OCI-LY7 (cell line): ENCODE results near the gene POC1B. TPM values are rescaled to one million over a fixed set of nuclear protein-coding genes. Genes with fewer than 3 reads are reported as not detected.

Source experiments
- BruUV-seq: library from RNA; stranded (reverse); fragments of 400-500 nt; replicated peaks from 2 replicates; lab custom pipeline; 2021; lab: Mats Ljungman, UMichigan
- CTCF ChIA-PET: fragments of 300-600 bp; sonication (Branson Sonifier 250); formaldehyde crosslinking; loops from one replicate; lab custom pipeline; 2022; ENCODE audit warnings: antibody characterized with exemption; ENCODE audit not compliant: unreplicated experiment; lab: Charles Lee
- POLR2A ChIA-PET: fragments of 300-600 bp; sonication (Branson Sonifier 250); formaldehyde crosslinking; loops from one replicate; lab custom pipeline; 2022; ENCODE audit warnings: antibody characterized with exemption; lab: Charles Lee
- DNase-seq: peaks from one replicate; pipeline ENCODE4 v3.0.0-alpha.2; 2015; ENCODE audit warnings: low spot score
- H2AFZ ChIP-seq: fragments of 200-600 bp; sonication (generic), shearing (Covaris generic); 2 replicates; pipeline ENCODE4 v1.6.1; 2014; ENCODE audit warnings: mild to moderate bottlenecking, antibody characterized with exemption, low read length, moderate library complexity
- H3K27ac ChIP-seq: fragments of 200-600 bp; sonication (generic); 2 replicates; pipeline ENCODE4 v1.5.1; 2014; ENCODE audit warnings: mixed run types, low read depth, mild to moderate bottlenecking, moderate library complexity, low read length, inconsistent platforms; ENCODE audit not compliant: poor library complexity, severe bottlenecking
- H3K36me3 ChIP-seq: fragments of 200-600 bp; sonication (generic); 2 replicates; pipeline ENCODE4 v1.6.1; 2014; ENCODE audit warnings: mild to moderate bottlenecking, antibody characterized with exemption, low read length, moderate library complexity, mixed read lengths; ENCODE audit not compliant: insufficient read depth
- H3K4me1 ChIP-seq: fragments of 200-600 bp; sonication (generic); 2 replicates; pipeline ENCODE4 v1.5.1; 2014; ENCODE audit warnings: mild to moderate bottlenecking, low read length; ENCODE audit not compliant: insufficient read depth, poor library complexity, severe bottlenecking
- H3K4me2 ChIP-seq: fragments of 200-600 bp; sonication (generic); 2 replicates; pipeline ENCODE4 v1.6.1; 2014; ENCODE audit warnings: mild to moderate bottlenecking, low read length
- H3K4me3 ChIP-seq: fragments of 200-600 bp; sonication (generic); 2 replicates; pipeline ENCODE4 v1.5.1; 2014; ENCODE audit warnings: mild to moderate bottlenecking, low read depth, low read length; ENCODE audit not compliant: poor library complexity, severe bottlenecking
- H3K79me2 ChIP-seq: fragments of 200-600 bp; sonication (generic); 2 replicates; pipeline ENCODE4 v1.6.1; 2016; ENCODE audit warnings: low read depth, mild to moderate bottlenecking, low read length, moderate library complexity, mixed read lengths; ENCODE audit not compliant: insufficient read depth
- H3K9me2 ChIP-seq: fragments of 200-600 bp; sonication (generic); 2 replicates; pipeline ENCODE4 v1.6.1; 2016; ENCODE audit warnings: mild to moderate bottlenecking, low read length, mixed read lengths; ENCODE audit not compliant: insufficient read depth
- H3K9me3 ChIP-seq: fragments of 200-600 bp; sonication (generic); 2 replicates; pipeline ENCODE4 v1.6.1; 2014; ENCODE audit warnings: mild to moderate bottlenecking, mixed run types, low read length, mixed read lengths
- H4K20me1 ChIP-seq: fragments of 200-600 bp; sonication (generic); 2 replicates; pipeline ENCODE4 v1.6.1; 2014; ENCODE audit warnings: mild to moderate bottlenecking, antibody characterized with exemption, low read length, moderate library complexity, mixed read lengths; ENCODE audit not compliant: insufficient read depth
- EZH2phosphoT487 ChIP-seq: fragments of 200-600 bp; sonication (generic); IDR thresholded peaks from 2 replicates; pipeline ENCODE4 v1.6.1; 2018; ENCODE audit warnings: low read depth, borderline replicate concordance, mild to moderate bottlenecking, mixed run types, antibody characterized with exemption, low read length, moderate library complexity, mixed read lengths
- intact Hi-C: fragments of 100-400 bp; cut with micrococcal nuclease; formaldehyde crosslinking; loops from one replicate; pipeline ENCODE4 v1.10.0; 2022; ENCODE audit not compliant: unreplicated experiment
- total RNA-seq, 2 experiments: library from RNA; depleted of rRNA in 1 of 2; stranded (reverse); fragments of >200 nt in 1 of 2; shearing (Covaris generic) in 1 of 2; gene quantifications; 2 replicates each; pipeline ENCODE4 v1.2.3, GENCODE V29; 2014 to 2022
- TF ChIP-seq, protein P1 (sequence below): fragments of 200-600 bp; sonication (generic); conservative IDR thresholded peaks from 2 replicates; pipeline ENCODE4 v1.5.1; 2014; ENCODE audit warnings: mild to moderate bottlenecking, antibody characterized with exemption, low read length, moderate library complexity, mixed read lengths

The POC1B gene
- total RNA-seq, 2 experiments from 2014 or later = 28.9 to 30.9 TPM

GRCh38 chr12:89437231-89437630 lies 88.6 kb downstream of the POC1B start:
- Histone ChIP-seq H3K9me2 (no peaks in the 10 kb centered on the region), H3K79me2 (no peaks in the 10 kb centered on the region), H3K27ac (no peak overlapping the region), H3K9me3 (no peaks in the 10 kb centered on the region), H3K4me2 (no peak overlapping the region), H3K4me3 (no peak overlapping the region), H3K4me1 (no peaks in the 10 kb centered on the region), H3K36me3 (no peaks in the 10 kb centered on the region), H2AFZ (no peak overlapping the region), H4K20me1 (no peaks in the 10 kb centered on the region)
- no peak for DNase-seq
- POLR2A ChIA-PET = interaction anchor here (0.7 to 1.7 kb wide), 3 partner anchors 9 to 167 kb away, joined by 3 to 5 read pairs (median 3); no protein-coding TSS in a partner anchor
- intact Hi-C loops = no loop called here
- CTCF ChIA-PET = no interaction called here
- TF ChIP-seq, protein P1, sequence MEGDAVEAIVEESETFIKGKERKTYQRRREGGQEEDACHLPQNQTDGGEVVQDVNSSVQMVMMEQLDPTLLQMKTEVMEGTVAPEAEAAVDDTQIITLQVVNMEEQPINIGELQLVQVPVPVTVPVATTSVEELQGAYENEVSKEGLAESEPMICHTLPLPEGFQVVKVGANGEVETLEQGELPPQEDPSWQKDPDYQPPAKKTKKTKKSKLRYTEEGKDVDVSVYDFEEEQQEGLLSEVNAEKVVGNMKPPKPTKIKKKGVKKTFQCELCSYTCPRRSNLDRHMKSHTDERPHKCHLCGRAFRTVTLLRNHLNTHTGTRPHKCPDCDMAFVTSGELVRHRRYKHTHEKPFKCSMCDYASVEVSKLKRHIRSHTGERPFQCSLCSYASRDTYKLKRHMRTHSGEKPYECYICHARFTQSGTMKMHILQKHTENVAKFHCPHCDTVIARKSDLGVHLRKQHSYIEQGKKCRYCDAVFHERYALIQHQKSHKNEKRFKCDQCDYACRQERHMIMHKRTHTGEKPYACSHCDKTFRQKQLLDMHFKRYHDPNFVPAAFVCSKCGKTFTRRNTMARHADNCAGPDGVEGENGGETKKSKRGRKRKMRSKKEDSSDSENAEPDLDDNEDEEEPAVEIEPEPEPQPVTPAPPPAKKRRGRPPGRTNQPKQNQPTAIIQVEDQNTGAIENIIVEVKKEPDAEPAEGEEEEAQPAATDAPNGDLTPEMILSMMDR = no peak
- TF ChIP-seq EZH2phosphoT487 = no peak
- no TSS peak for BruUV-seq

DNA sequence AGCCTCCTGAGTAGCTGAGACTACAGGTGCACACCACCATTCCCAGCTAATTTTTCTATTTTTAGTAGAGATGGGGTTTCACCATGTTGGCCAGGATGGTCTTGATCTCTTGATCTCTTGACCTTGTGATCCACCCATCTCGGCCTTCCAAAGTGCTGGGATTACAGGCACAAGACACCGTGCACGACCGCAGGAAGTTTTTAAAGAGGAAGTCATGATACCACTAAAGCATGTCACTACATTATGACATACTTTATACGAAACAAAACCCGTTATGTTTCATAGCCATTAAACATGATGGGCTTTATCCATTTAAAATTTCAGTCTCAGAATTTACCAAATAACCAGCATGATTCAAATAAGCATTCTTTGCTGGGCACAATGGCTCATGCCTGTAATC lies 89.8 kb downstream of the POC1B start:
- Histone ChIP-seq H3K36me3 (no peaks in the 10 kb centered on the region), H4K20me1 (no peaks in the 10 kb centered on the region), H3K9me2 (no peaks in the 10 kb centered on the region), H3K79me2 (no peaks in the 10 kb centered on the region), H2AFZ (no peak overlapping the region), H3K4me1 (no peaks in the 10 kb centered on the region), H3K27ac (no peak overlapping the region), H3K9me3 (no peaks in the 10 kb centered on the region), H3K4me2 (no peak overlapping the region), H3K4me3 (no peak overlapping the region)
- no TSS peak for BruUV-seq
- intact Hi-C loops = no loop called here
- ChIA-PET CTCF (no interaction called here), POLR2A (interaction anchor here (0.6 to 0.7 kb wide), 2 partner anchors 553 to 685 kb away, joined by 3 read pairs; no protein-coding TSS in a partner anchor)
- no peak for TF ChIP-seq EZH2phosphoT487
- TF ChIP-seq, protein P1 = no peak
- no peak for DNase-seq

- Histone ChIP-seq H3K36me3 (no peaks in the 10 kb centered on the region), H2AFZ (no peak overlapping the region), H4K20me1 (no peaks in the 10 kb centered on the region), H3K4me3 (no peak overlapping the region), H3K27ac (no peak overlapping the region), H3K9me2 (no peaks in the 10 kb centered on the region), H3K79me2 (no peaks in the 10 kb centered on the region), H3K4me2 (no peak overlapping the region), H3K9me3 (no peaks in the 10 kb centered on the region), H3K4me1 (no peaks in the 10 kb centered on the region)
- BruUV-seq = no TSS peak
- POLR2A ChIA-PET = no interaction called here
- no peak for TF ChIP-seq EZH2phosphoT487
- TF ChIP-seq, protein P1 = no peak
- CTCF ChIA-PET = no interaction called here
- DNase-seq = no peak
- intact Hi-C loops = no loop called here
Measured at GRCh38 chr12:89433634-89434033, 92.2 kb downstream of the POC1B start.
